Hepatocyte (in vitro differentiated cells): ENCODE data around the gene HSD17B2. TPM values are rescaled to one million over a fixed set of nuclear protein-coding genes. Genes with fewer than 3 reads are reported as not detected.

Experiments used
- DNase-seq: peaks from one replicate; pipeline ENCODE4 v3.0.0-alpha.2; 2016; ENCODE audit warnings: low spot score
- H2AFZ ChIP-seq: fragments of 200-600 bp; sonication (generic); 2 replicates; pipeline ENCODE4 v1.6.0; 2016; ENCODE audit warnings: antibody characterized with exemption, mild to moderate bottlenecking
- H3K27ac ChIP-seq: fragments of 200-600 bp; sonication (generic); 2 replicates; pipeline ENCODE4 v1.5.1; 2016; ENCODE audit warnings: mild to moderate bottlenecking
- H3K27me3 ChIP-seq: fragments of 200-600 bp; sonication (generic); 2 replicates; pipeline ENCODE4 v1.6.1; 2016
- H3K36me3 ChIP-seq: fragments of 200-600 bp; sonication (generic); replicated peaks from 2 replicates; pipeline ENCODE4 v1.5.1; 2016; ENCODE audit warnings: low read depth; ENCODE audit not compliant: insufficient read depth
- H3K4me1 ChIP-seq: fragments of 200-600 bp; sonication (generic); 2 replicates; pipeline ENCODE4 v1.5.1; 2016; ENCODE audit warnings: mild to moderate bottlenecking, moderate library complexity; ENCODE audit not compliant: insufficient read depth
- H3K4me2 ChIP-seq: fragments of 200-600 bp; sonication (generic); 2 replicates; pipeline ENCODE4 v1.6.0; 2016
- H3K4me3 ChIP-seq: fragments of 200-600 bp; sonication (generic); 2 replicates; pipeline ENCODE4 v1.5.1; 2016; ENCODE audit warnings: mild to moderate bottlenecking
- H3K79me2 ChIP-seq: fragments of 200-600 bp; sonication (generic); 2 replicates; pipeline ENCODE4 v1.6.0; 2017; ENCODE audit warnings: mild to moderate bottlenecking
- H3K9me2 ChIP-seq: fragments of 200-600 bp; sonication (generic); replicated peaks from 2 replicates; pipeline ENCODE4 v1.6.0; 2017; ENCODE audit warnings: mild to moderate bottlenecking; ENCODE audit not compliant: insufficient read depth
- H3K9me3 ChIP-seq: fragments of 200-600 bp; sonication (generic); 2 replicates; pipeline ENCODE4 v1.5.1; 2016; ENCODE audit warnings: low read depth, mild to moderate bottlenecking
- H4K20me1 ChIP-seq: fragments of 200-600 bp; sonication (generic); 2 replicates; pipeline ENCODE4 v1.6.0; 2016; ENCODE audit warnings: mild to moderate bottlenecking; ENCODE audit not compliant: insufficient read depth, poor library complexity, severe bottlenecking
- EZH2 ChIP-seq: fragments of 200-600 bp; sonication (generic); IDR thresholded peaks from 2 replicates; pipeline ENCODE4 v1.6.1; 2016; ENCODE audit warnings: antibody characterized with exemption, mild to moderate bottlenecking, borderline replicate concordance
- EZH2phosphoT487 ChIP-seq: fragments of 200-600 bp; sonication (generic); IDR thresholded peaks from one replicate; pipeline ENCODE4 v1.6.1; 2018; ENCODE audit warnings: antibody characterized with exemption, mild to moderate bottlenecking, low read depth, moderate library complexity; ENCODE audit not compliant: unreplicated experiment, severe bottlenecking
- WGBS: methylation state at CpG from one replicate; pipeline ENCODE4 v1.1.6; 2016; ENCODE audit warnings: low lambda C conversion rate; ENCODE audit errors: missing lambda C conversion rate; 5-methylcytosine and 5-hydroxymethylcytosine counted together
- polyA plus RNA-seq: library from polyadenylated mRNA; unstranded; fragments of >200 nt; fragmentation: Nextera tagmentation; extraction: Ambion mirVana; gene quantifications from 2 replicates; pipeline ENCODE4 v1.2.1, GENCODE V29; 2016
- total RNA-seq: library from RNA; depleted of rRNA; stranded (reverse); fragments of >200 nt; gene quantifications from 2 replicates; pipeline ENCODE4 v1.2.3, GENCODE V29; 2014
- TF ChIP-seq, protein P1 (sequence below): fragments of 200-600 bp; sonication (generic); IDR thresholded peaks from 2 replicates; pipeline ENCODE4 v1.5.1; 2016; ENCODE audit warnings: antibody characterized with exemption, mild to moderate bottlenecking; ENCODE audit not compliant: poor library complexity

Gene HSD17B2
- total and polyA plus RNA-seq, 2 experiments from 2014 or later: 75.6 to 91.1 TPM

DNA sequence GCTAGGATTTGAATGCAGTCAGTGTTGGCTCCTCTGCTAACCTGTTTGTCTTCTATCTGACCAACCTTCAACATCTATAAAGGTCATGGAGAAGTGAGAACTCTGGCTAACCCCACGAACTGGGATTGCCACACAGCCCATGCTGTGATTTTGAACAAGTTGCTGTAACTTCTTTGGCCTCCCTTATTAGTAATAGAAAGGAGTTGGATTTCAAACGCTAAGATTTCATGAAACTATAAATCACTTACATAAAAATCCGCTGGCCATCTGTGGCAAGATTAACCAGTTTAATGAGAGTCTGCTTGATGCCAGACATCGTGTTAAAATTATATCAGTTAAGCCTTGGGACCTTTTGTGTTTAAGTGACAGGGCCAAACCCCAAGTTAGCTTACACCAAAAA, 53.4 kb downstream of the HSD17B2 start:
- Histone ChIP-seq H3K9me3 (no peaks in the 10 kb centered on the region), H3K9me2 (no peaks in the 10 kb centered on the region), H4K20me1 (no peaks in the 10 kb centered on the region), H3K4me1 (peaks cover 14% of the 10 kb centered on the region), H3K27ac (no peak overlapping the region), H3K4me3 (no peak overlapping the region), H3K27me3 (no peaks in the 10 kb centered on the region), H3K36me3 (no peaks in the 10 kb centered on the region), H2AFZ (no peak overlapping the region), H3K4me2 (no peak overlapping the region), H3K79me2 (no peaks in the 10 kb centered on the region)
- TF ChIP-seq EZH2: no peak
- TF ChIP-seq EZH2phosphoT487: no peak
- TF ChIP-seq, protein P1, sequence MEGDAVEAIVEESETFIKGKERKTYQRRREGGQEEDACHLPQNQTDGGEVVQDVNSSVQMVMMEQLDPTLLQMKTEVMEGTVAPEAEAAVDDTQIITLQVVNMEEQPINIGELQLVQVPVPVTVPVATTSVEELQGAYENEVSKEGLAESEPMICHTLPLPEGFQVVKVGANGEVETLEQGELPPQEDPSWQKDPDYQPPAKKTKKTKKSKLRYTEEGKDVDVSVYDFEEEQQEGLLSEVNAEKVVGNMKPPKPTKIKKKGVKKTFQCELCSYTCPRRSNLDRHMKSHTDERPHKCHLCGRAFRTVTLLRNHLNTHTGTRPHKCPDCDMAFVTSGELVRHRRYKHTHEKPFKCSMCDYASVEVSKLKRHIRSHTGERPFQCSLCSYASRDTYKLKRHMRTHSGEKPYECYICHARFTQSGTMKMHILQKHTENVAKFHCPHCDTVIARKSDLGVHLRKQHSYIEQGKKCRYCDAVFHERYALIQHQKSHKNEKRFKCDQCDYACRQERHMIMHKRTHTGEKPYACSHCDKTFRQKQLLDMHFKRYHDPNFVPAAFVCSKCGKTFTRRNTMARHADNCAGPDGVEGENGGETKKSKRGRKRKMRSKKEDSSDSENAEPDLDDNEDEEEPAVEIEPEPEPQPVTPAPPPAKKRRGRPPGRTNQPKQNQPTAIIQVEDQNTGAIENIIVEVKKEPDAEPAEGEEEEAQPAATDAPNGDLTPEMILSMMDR: no peak
- 65% methylated on average over 4 of the region's 4 CpGs for WGBS
- no peak for DNase-seq

DNA sequence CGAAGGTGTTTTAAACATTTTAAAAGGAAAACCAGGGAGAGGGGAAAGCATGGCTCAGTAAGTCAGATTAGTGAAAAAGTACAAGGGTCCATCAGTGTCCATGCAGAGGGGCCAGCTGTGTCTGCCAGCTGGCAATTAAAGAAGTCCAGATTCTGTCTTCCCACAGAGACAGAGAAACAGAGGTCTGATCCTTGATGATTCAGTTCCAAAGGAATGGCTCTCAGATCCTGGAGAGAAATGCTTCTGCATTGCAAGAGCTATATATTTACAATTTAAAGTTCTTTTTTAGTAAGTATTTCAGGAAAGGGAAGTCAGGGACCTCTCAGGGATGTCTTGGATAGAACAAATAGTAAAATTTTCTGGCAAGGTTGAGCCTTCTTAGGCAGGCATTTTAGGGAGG, 56.2 kb downstream of the HSD17B2 start:
- H3K27ac ChIP-seq: peak overlapping the region; percentile 42
- no peaks in the 10 kb centered on the region for H4K20me1 ChIP-seq
- H3K4me1 ChIP-seq: peaks cover 4% of the 10 kb centered on the region
- TF ChIP-seq, protein P1: no peak
- no peak for TF ChIP-seq EZH2
- no peak for TF ChIP-seq EZH2phosphoT487
- WGBS: 68% methylated on average over 1 of the region's 1 CpG
- no peaks in the 10 kb centered on the region for H3K9me3 ChIP-seq
- no peaks in the 10 kb centered on the region for H3K36me3 ChIP-seq
- no peaks in the 10 kb centered on the region for H3K27me3 ChIP-seq
- no peaks in the 10 kb centered on the region for H3K9me2 ChIP-seq
- no peak overlapping the region for H3K4me3 ChIP-seq
- H3K79me2 ChIP-seq: no peaks in the 10 kb centered on the region
- no peak overlapping the region for H3K4me2 ChIP-seq
- DNase-seq: peak; percentile 16
- H2AFZ ChIP-seq: no peak overlapping the region

DNA sequence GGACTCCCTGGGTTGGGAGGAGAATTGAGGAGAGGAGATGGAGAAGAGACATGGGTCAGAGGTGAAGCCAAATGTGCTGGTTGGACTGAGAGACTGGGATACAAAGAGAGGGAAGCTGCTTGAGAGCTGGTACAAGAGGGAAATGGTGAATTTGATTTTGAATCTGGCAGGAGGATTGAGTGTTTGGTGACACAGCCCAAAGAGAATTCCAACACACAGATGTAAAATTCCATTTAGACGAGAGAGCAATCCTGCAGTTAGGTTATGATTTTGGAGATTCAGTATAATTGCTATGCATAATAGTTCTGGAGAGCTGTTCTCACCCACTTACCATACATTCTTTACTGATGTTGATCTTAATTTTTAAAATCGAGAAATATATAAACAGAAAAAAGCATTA, 57.7 kb downstream of the HSD17B2 start:
- H3K9me3 ChIP-seq: no peaks in the 10 kb centered on the region
- no peak overlapping the region for H3K4me3 ChIP-seq
- 86% methylated on average over 2 of the region's 2 CpGs for WGBS
- H3K27me3 ChIP-seq: no peaks in the 10 kb centered on the region
- TF ChIP-seq, protein P1: no peak
- TF ChIP-seq EZH2phosphoT487: no peak
- TF ChIP-seq EZH2: no peak
- DNase-seq: no peak
- H3K79me2 ChIP-seq: no peaks in the 10 kb centered on the region
- H3K9me2 ChIP-seq: no peaks in the 10 kb centered on the region
- peaks cover 4% of the 10 kb centered on the region for H3K4me1 ChIP-seq
- no peak overlapping the region for H2AFZ ChIP-seq
- H4K20me1 ChIP-seq: no peaks in the 10 kb centered on the region
- no peak overlapping the region for H3K4me2 ChIP-seq
- H3K36me3 ChIP-seq: no peaks in the 10 kb centered on the region
- no peak overlapping the region for H3K27ac ChIP-seq

DNA sequence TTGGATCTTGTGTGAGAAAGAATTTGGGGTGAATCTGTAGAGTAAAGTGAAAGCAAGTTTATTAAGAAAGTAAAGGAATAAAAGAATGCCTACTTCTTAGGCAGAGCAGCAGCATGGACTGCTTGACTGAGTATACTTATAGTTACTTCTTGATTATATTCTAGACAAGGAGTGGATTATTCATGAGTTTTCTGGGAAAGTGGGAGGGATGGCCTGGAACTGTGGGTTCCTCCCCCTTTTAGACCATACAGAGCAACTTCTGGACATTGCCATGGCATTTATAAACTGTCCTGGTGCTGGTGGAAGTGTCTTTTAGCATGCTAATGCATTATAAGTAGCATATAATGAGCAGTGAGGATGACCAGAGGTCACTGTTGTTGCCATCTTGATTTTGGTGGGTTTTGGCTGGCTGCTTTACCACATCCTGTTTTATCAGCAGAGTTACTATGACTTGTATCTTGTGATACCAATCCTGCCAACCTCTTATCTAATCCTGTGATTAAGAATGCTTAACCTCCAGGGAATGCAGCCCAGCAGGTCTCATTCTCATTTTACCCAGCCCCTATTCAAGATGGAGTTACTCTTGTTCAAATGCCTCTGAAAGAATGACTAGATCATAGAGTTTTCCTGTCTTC, 58.7 kb downstream of the HSD17B2 start:
- Histone ChIP-seq H3K9me3 (no peaks in the 10 kb centered on the region), H4K20me1 (no peaks in the 10 kb centered on the region), H2AFZ (no peak overlapping the region), H3K36me3 (no peaks in the 10 kb centered on the region), H3K4me2 (no peak overlapping the region), H3K9me2 (no peaks in the 10 kb centered on the region), H3K4me1 (peaks cover 4% of the 10 kb centered on the region), H3K27me3 (no peaks in the 10 kb centered on the region), H3K79me2 (no peaks in the 10 kb centered on the region), H3K27ac (no peak overlapping the region), H3K4me3 (no peak overlapping the region)
- TF ChIP-seq EZH2phosphoT487: no peak
- TF ChIP-seq, protein P1: no peak
- TF ChIP-seq EZH2: no peak
- DNase-seq: no peak
